Esophagus squamous epithelium (tissue), 4 donors: ENCODE data around the gene DGCR6.
"Not testable (repeated sequence)": the region's sequence is repeated elsewhere in the genome, so short reads cannot be mapped to it uniquely, and the experiment has no call there.

Experiments used
- CTCF ChIP-seq, 6 experiments: fragments of 450-650 bp in 4 of 6; fragments of 200-600 bp in 2 of 6; sonication (generic) in 2 of 6; IDR thresholded peaks; one replicate each; pipeline ENCODE4 v1.5.1; 2016 to 2019; ENCODE audit warnings: antibody characterized with exemption in 6 of 6, mild to moderate bottlenecking in 4 of 6, moderate library complexity in 4 of 6
- POLR2A ChIP-seq, 4 donors: fragments of 450-650 bp; IDR thresholded peaks; one replicate each; pipeline ENCODE4 v1.6.1; 2017; ENCODE audit warnings: antibody characterized with exemption in 4 of 4, mild to moderate bottlenecking in 4 of 4, moderate library complexity in 3 of 4

- not testable (repeated sequence) for TF ChIP-seq CTCF, POLR2A (IDR thresholded peaks at IDR 0.05)
Measured at GRCh38 chr22:18896037-18896657, 10.0 kb upstream of the DGCR6 start.
